IgD-negative memory B cell (primary cell): ENCODE data around the gene HDAC9. TPM values are rescaled to one million over a fixed set of nuclear protein-coding genes. Genes with fewer than 3 reads are reported as not detected.

Experiments
- H3K27ac Mint-ChIP-seq, 3 donors: one replicate each; pipeline ENCODE4 v1.8.0; 2020 to 2022; ENCODE audit warnings: mild to moderate bottlenecking in 3 of 3, mixed read lengths in 3 of 3, moderate library complexity in 1 of 3
- H3K27me3 Mint-ChIP-seq: one replicate; pipeline ENCODE4 v1.8.0; 2021; ENCODE audit warnings: mixed read lengths
- H3K36me3 Mint-ChIP-seq: one replicate; pipeline ENCODE4 v1.8.0; 2020; ENCODE audit warnings: mild to moderate bottlenecking, mixed read lengths
- H3K4me1 Mint-ChIP-seq, 3 donors: one replicate each; pipeline ENCODE4 v1.8.0; 2020 to 2022; ENCODE audit warnings: mixed read lengths in 3 of 3, mild to moderate bottlenecking in 1 of 3
- H3K4me3 Mint-ChIP-seq, 4 donors: one replicate each; pipeline ENCODE4 v1.8.0; 2020 to 2022; ENCODE audit warnings: mild to moderate bottlenecking in 4 of 4, mixed read lengths in 4 of 4, moderate library complexity in 3 of 4
- H3K9me3 Mint-ChIP-seq, 3 donors: one replicate each; pipeline ENCODE4 v1.8.0; 2020 to 2021; ENCODE audit warnings: mixed read lengths in 3 of 3, mild to moderate bottlenecking in 1 of 3
- polyA plus RNA-seq: library from polyadenylated mRNA; unstranded; fragments of 300-500 nt; fragmentation: Illumina TruSeq; gene quantifications from one replicate; pipeline ENCODE4 v1.2.3, GENCODE V29; 2021

The HDAC9 gene
- polyA plus RNA-seq, 1 donor from 2014 or later: 81.2 TPM

GRCh38 chr7:18548534-18548933 lies 53.0 kb downstream of the HDAC9 start:
- Mint-ChIP-seq H3K4me3 (peak overlapping the region in 1 of 4 donors; percentile 59), H3K27me3 (no peaks in the 10 kb centered on the region), H3K4me1 (peaks cover 48 to 59% (median 54%) of the 10 kb centered on the region in 3 donors), H3K36me3 (peaks cover 10% of the 10 kb centered on the region), H3K9me3 (no peaks in the 10 kb centered on the region), H3K27ac (no peak overlapping the region)

GRCh38 chr7:18550574-18550973 lies 55.0 kb downstream of the HDAC9 start:
- peaks cover 6% of the 10 kb centered on the region for H3K36me3 Mint-ChIP-seq
- peaks cover 50 to 63% (median 56%) of the 10 kb centered on the region in 3 donors for H3K4me1 Mint-ChIP-seq
- H3K27me3 Mint-ChIP-seq: no peaks in the 10 kb centered on the region
- no peaks in the 10 kb centered on the region for H3K9me3 Mint-ChIP-seq
- H3K4me3 Mint-ChIP-seq: no peak overlapping the region
- H3K27ac Mint-ChIP-seq: peak overlapping the region in 1 of 3 donors; percentile 54

- H3K9me3 Mint-ChIP-seq: no peaks in the 10 kb centered on the region
- peak overlapping the region; percentile 18 to 82 (median 47) for H3K27ac Mint-ChIP-seq
- H3K4me3 Mint-ChIP-seq: peak overlapping the region in 2 of 4 donors; percentile 72 to 74
- H3K36me3 Mint-ChIP-seq: no peaks in the 10 kb centered on the region
- H3K27me3 Mint-ChIP-seq: no peaks in the 10 kb centered on the region
- peaks cover 44 to 53% (median 46%) of the 10 kb centered on the region in 3 donors for H3K4me1 Mint-ChIP-seq
These were observed 56.9 kb downstream of the HDAC9 start for GRCh38 chr7:18552316-18552916.

- Mint-ChIP-seq H3K36me3 (peaks cover under 1% of the 10 kb centered on the region), H3K4me1 (peaks cover 40 to 50% (median 41%) of the 10 kb centered on the region in 3 donors), H3K27me3 (no peaks in the 10 kb centered on the region), H3K9me3 (no peaks in the 10 kb centered on the region), H3K27ac (peak overlapping the region; percentile 18 to 82 (median 47)), H3K4me3 (peak overlapping the region in 2 of 4 donors; percentile 72 to 74)
These were observed 57.5 kb downstream of the HDAC9 start for GRCh38 chr7:18552943-18553604.

- Mint-ChIP-seq H3K9me3 (no peaks in the 10 kb centered on the region), H3K36me3 (peaks cover 2% of the 10 kb centered on the region), H3K4me1 (peaks cover 40 to 50% (median 41%) of the 10 kb centered on the region in 3 donors), H3K27ac (peak overlapping the region in 1 of 3 donors; percentile 82), H3K27me3 (no peaks in the 10 kb centered on the region), H3K4me3 (peak overlapping the region in 2 of 4 donors; percentile 72 to 74)
These were observed 58.1 kb downstream of the HDAC9 start for GRCh38 chr7:18553605-18554003.

- peaks cover 2% of the 10 kb centered on the region for H3K36me3 Mint-ChIP-seq
- no peak overlapping the region for H3K4me3 Mint-ChIP-seq
- no peaks in the 10 kb centered on the region for H3K9me3 Mint-ChIP-seq
- H3K27me3 Mint-ChIP-seq: no peaks in the 10 kb centered on the region
- H3K4me1 Mint-ChIP-seq: peaks cover 41 to 48% (median 45%) of the 10 kb centered on the region in 3 donors
- H3K27ac Mint-ChIP-seq: no peak overlapping the region
These were observed 59.6 kb downstream of the HDAC9 start for GRCh38 chr7:18555120-18555519.

GRCh38 chr7:18555968-18556367 lies 60.4 kb downstream of the HDAC9 start:
- peak overlapping the region in 1 of 3 donors; percentile 13 for H3K27ac Mint-ChIP-seq
- peaks cover 2% of the 10 kb centered on the region for H3K36me3 Mint-ChIP-seq
- no peak overlapping the region for H3K4me3 Mint-ChIP-seq
- peaks cover 38 to 41% (median 39%) of the 10 kb centered on the region in 3 donors for H3K4me1 Mint-ChIP-seq
- H3K9me3 Mint-ChIP-seq: no peaks in the 10 kb centered on the region
- H3K27me3 Mint-ChIP-seq: no peaks in the 10 kb centered on the region

- Mint-ChIP-seq H3K36me3 (peaks cover 5% of the 10 kb centered on the region), H3K27ac (no peak overlapping the region), H3K9me3 (no peaks in the 10 kb centered on the region), H3K4me3 (no peak overlapping the region), H3K27me3 (no peaks in the 10 kb centered on the region), H3K4me1 (peaks cover 18 to 28% (median 26%) of the 10 kb centered on the region in 3 donors)
These were observed 63.0 kb downstream of the HDAC9 start for GRCh38 chr7:18558503-18558902.

GRCh38 chr7:18558910-18559309 lies 63.4 kb downstream of the HDAC9 start:
- Mint-ChIP-seq H3K36me3 (peaks cover 6% of the 10 kb centered on the region), H3K27ac (no peak overlapping the region), H3K27me3 (no peaks in the 10 kb centered on the region), H3K9me3 (no peaks in the 10 kb centered on the region), H3K4me1 (peaks cover 14 to 25% (median 22%) of the 10 kb centered on the region in 3 donors), H3K4me3 (no peak overlapping the region)

- Mint-ChIP-seq H3K36me3 (peaks cover 6% of the 10 kb centered on the region), H3K4me1 (peaks cover 8 to 20% (median 17%) of the 10 kb centered on the region in 3 donors), H3K27ac (no peak overlapping the region), H3K4me3 (no peak overlapping the region), H3K9me3 (no peaks in the 10 kb centered on the region), H3K27me3 (no peaks in the 10 kb centered on the region)
These were observed 64.2 kb downstream of the HDAC9 start for GRCh38 chr7:18559756-18560155.

- H3K4me1 Mint-ChIP-seq: peaks cover 17 to 30% (median 23%) of the 10 kb centered on the region in 3 donors
These were observed 69.2 kb downstream of the HDAC9 start for GRCh38 chr7:18564779-18565178.

GRCh38 chr7:18565337-18565736 lies 69.8 kb downstream of the HDAC9 start:
- H3K4me1 Mint-ChIP-seq: peaks cover 21 to 30% (median 24%) of the 10 kb centered on the region in 3 donors
- no peaks in the 10 kb centered on the region for H3K27me3 Mint-ChIP-seq
- peaks cover 3% of the 10 kb centered on the region for H3K36me3 Mint-ChIP-seq
- H3K4me3 Mint-ChIP-seq: no peak overlapping the region
- H3K9me3 Mint-ChIP-seq: no peaks in the 10 kb centered on the region
- peak overlapping the region in 1 of 3 donors; percentile 18 for H3K27ac Mint-ChIP-seq

More at GRCh38 chr7:18564779-18565178, 69.2 kb downstream of the HDAC9 start:
- H3K27ac Mint-ChIP-seq: no peak overlapping the region
- peaks cover 3% of the 10 kb centered on the region for H3K36me3 Mint-ChIP-seq
- H3K4me3 Mint-ChIP-seq: no peak overlapping the region
- no peaks in the 10 kb centered on the region for H3K27me3 Mint-ChIP-seq
- no peaks in the 10 kb centered on the region for H3K9me3 Mint-ChIP-seq

GRCh38 chr7:18566205-18566604 lies 70.7 kb downstream of the HDAC9 start:
- H3K4me1 Mint-ChIP-seq: peaks cover 26 to 30% (median 30%) of the 10 kb centered on the region in 3 donors
- peak overlapping the region; percentile 63 to 95 (median 79) for H3K27ac Mint-ChIP-seq
- H3K4me3 Mint-ChIP-seq: peak overlapping the region in 2 of 4 donors; percentile 8 to 73
- H3K27me3 Mint-ChIP-seq: no peaks in the 10 kb centered on the region
- peaks cover 3% of the 10 kb centered on the region for H3K36me3 Mint-ChIP-seq
- no peaks in the 10 kb centered on the region for H3K9me3 Mint-ChIP-seq

GRCh38 chr7:18566829-18567228 lies 71.3 kb downstream of the HDAC9 start:
- H3K27ac Mint-ChIP-seq: peak overlapping the region; percentile 63 to 95 (median 79)
- H3K4me1 Mint-ChIP-seq: peaks cover 26 to 31% (median 30%) of the 10 kb centered on the region in 3 donors
- H3K4me3 Mint-ChIP-seq: peak overlapping the region; percentile 8 to 85 (median 58)
- H3K27me3 Mint-ChIP-seq: no peaks in the 10 kb centered on the region
- H3K9me3 Mint-ChIP-seq: no peaks in the 10 kb centered on the region
- H3K36me3 Mint-ChIP-seq: peaks cover 3% of the 10 kb centered on the region

GRCh38 chr7:18570441-18570840 lies 74.9 kb downstream of the HDAC9 start:
- H3K4me1 Mint-ChIP-seq: peaks cover 39 to 42% (median 40%) of the 10 kb centered on the region in 3 donors
- no peaks in the 10 kb centered on the region for H3K9me3 Mint-ChIP-seq
- H3K27ac Mint-ChIP-seq: no peak overlapping the region
- no peaks in the 10 kb centered on the region for H3K36me3 Mint-ChIP-seq
- no peaks in the 10 kb centered on the region for H3K27me3 Mint-ChIP-seq
- peak overlapping the region in 1 of 4 donors; percentile 16 for H3K4me3 Mint-ChIP-seq
